Measurements from ENCODE around the gene PRDX3.
"Not testable (repeated sequence)": the region's sequence is repeated elsewhere in the genome, so short reads cannot be mapped to it uniquely, and the experiment has no call there.

Gene PRDX3

DNA sequence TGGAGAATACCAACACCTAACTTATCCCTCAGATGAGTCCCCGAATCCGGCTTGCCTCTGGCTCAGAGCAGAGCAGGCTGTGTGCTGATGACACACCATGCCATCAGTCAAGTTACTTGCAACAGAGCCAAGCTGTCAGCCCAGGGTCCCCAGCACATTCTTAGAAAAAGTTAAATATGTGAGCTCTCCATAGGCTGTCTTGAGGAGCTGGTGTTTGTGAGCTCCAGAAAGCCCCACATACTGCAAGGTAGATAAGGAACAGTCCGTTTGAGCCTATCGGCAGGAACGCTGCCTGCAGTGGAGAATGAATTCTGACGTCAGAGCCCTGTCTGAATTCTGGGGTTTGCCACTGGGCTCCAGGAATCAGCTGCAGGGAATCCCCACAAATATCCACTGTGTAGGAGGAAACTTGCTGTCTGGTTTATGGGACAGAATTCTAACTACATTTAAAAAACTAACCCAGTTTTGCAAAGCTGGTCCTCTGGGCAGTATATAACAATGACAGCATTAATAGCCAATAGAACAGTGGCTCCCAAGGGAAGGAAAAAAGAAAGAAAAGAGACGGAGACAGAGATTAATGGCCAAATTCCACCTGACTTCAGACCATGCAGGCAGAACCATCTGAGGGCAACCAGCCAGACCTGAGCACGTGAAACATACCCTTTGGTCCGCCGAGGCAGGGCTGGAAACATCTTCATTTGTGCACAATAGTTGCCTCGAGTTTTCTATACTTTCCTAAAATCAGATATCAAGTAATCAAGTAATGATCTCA, 16.7 kb downstream of the PRDX3 start:
- Histone ChIP-seq H3K27ac (ENCODE audit: low read depth, low read length) (no peak overlapping the region), H3K9ac (ENCODE audit: low read depth, low read length) (no peak overlapping the region), H3K27me3 (ENCODE audit: control insufficient read depth, insufficient read depth, low read length) (no peaks in the 10 kb centered on the region; the same call in 1 of the 2 replicates), H3K9me3 (ENCODE audit: control insufficient read depth, insufficient read depth, low read length) (no peaks in the 10 kb centered on the region), H3K36me3 (ENCODE audit: control insufficient read depth, insufficient read depth, low read length) (peaks cover 11% of the 10 kb centered on the region; the same call in 1 of the 2 replicates), H3K4me3 (ENCODE audit: low read depth, low read length) (no peak overlapping the region), H3K4me1 (ENCODE audit: control insufficient read depth, insufficient read depth, low read length) (peaks cover 8% of the 10 kb centered on the region)

DNA sequence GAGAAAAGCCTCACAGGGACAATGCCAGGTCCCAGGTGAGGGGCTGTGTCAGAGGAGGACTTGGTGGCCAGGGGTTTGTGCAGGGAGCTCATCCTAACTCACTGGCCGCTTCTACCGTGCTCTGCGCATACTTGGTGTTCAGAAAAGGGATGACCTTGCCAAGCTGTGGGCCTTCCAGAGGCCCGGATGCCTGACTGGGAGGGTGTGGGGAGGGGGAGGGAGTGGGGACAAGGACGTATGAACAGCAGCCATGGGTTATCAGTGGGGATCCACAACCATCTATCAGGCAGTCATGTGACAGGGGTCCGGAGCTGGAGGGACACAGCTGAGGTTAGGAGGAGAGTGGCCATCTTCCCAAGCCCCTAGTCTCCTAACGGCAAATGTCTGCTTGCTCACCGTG, 19.3 kb downstream of the PRDX3 start:
- Histone ChIP-seq H3K27ac (ENCODE audit: low read depth, low read length) (no peak overlapping the region), H3K36me3 (ENCODE audit: control insufficient read depth, insufficient read depth, low read length) (peaks cover 28% of the 10 kb centered on the region), H3K27me3 (ENCODE audit: control insufficient read depth, insufficient read depth, low read length) (no peaks in the 10 kb centered on the region), H3K4me3 (ENCODE audit: low read depth, low read length) (no peak overlapping the region), H3K9ac (ENCODE audit: low read depth, low read length) (no peak overlapping the region), H3K9me3 (ENCODE audit: control insufficient read depth, insufficient read depth, low read length) (no peaks in the 10 kb centered on the region), H3K4me1 (ENCODE audit: control insufficient read depth, insufficient read depth, low read length) (no peaks in the 10 kb centered on the region)

DNA sequence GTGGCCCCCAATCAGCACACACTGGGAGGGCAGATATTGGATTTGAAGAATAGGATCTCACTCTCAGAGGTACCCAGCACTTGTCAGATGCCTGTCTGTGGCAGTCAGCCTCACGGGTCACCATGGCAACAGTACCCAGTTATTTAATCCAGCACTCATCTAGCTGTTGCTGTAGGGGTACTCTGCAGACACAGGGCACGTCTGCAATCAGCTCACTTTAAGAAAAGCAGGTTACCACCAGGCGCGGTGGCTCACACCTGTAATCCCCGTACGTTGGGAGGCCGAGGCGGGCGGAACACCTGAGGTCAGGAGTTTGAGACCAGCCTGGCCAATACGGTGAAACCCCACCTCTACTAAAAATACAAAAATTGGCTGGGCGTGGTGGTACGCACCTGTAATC, 25.0 kb downstream of the PRDX3 start:
- H3K9ac ChIP-seq (ENCODE audit: low read depth, low read length), result no peak overlapping the region
- no peak overlapping the region for H3K27ac ChIP-seq (ENCODE audit: low read depth, low read length)
- H3K36me3 ChIP-seq (ENCODE audit: control insufficient read depth, insufficient read depth, low read length), result peaks cover 31% of the 10 kb centered on the region
- H3K27me3 ChIP-seq (ENCODE audit: control insufficient read depth, insufficient read depth, low read length), result no peaks in the 10 kb centered on the region
- no peaks in the 10 kb centered on the region for H3K9me3 ChIP-seq (ENCODE audit: control insufficient read depth, insufficient read depth, low read length)
- H3K4me3 ChIP-seq (ENCODE audit: low read depth, low read length), result no peak overlapping the region
- H3K4me1 ChIP-seq (ENCODE audit: control insufficient read depth, insufficient read depth, low read length), result no peaks in the 10 kb centered on the region

DNA sequence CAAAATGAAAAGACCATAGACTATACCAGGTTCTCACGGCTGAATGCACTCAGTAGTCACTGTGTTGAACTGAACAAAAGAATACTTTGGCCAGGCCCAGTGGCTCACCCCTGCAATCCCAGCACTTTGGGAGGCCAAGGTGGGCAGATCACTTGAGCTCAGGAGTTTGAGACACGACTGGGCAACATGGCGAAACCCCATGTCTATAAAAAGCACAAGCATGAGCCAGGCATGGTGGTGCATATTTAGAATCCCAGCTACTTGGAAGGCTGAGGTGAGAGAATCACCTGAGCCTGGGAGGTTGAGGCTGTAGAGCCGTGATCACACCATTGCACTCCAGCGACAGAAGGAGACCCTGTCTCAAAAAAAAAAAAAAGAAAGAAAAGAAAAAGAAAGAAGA, 25.6 kb downstream of the PRDX3 start:
- H3K36me3 ChIP-seq (ENCODE audit: control insufficient read depth, insufficient read depth, low read length), result peaks cover 30% of the 10 kb centered on the region

DNA sequence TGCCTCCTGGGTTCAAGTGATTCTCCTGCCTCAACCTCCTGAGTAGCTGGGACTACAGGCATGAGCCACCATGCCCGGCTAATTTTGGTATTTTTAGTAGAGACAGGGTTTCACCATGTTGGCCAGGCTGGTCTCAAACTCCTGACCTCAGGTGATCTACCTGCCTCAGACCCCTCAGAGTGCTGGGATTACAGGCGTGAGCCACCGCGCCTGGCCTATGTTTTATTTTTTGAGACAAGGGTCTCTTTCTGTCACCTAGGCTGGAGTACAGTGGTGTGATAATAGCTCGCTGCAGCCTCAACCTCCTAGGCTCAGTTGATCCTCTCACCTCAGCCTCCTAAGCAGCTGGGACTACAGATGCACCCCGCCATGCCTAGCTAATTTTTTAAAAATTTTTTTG, 27.0 kb downstream of the PRDX3 start:
- not testable (repeated sequence) for H3K4me1 ChIP-seq (ENCODE audit: control insufficient read depth, insufficient read depth, low read length); H3K4me3 ChIP-seq (ENCODE audit: low read depth, low read length); H3K9me3 ChIP-seq (ENCODE audit: control insufficient read depth, insufficient read depth, low read length); H3K27ac ChIP-seq (ENCODE audit: low read depth, low read length); H3K9ac ChIP-seq (ENCODE audit: low read depth, low read length); H3K27me3 ChIP-seq (ENCODE audit: control insufficient read depth, insufficient read depth, low read length)
- H3K36me3 ChIP-seq (ENCODE audit: control insufficient read depth, insufficient read depth, low read length), result peaks cover 34% of the 10 kb centered on the region

More for the DNA sequence above, 25.6 kb downstream of the PRDX3 start:
- Histone ChIP-seq H3K9me3 (ENCODE audit: control insufficient read depth, insufficient read depth, low read length) (no peaks in the 10 kb centered on the region), H3K4me1 (ENCODE audit: control insufficient read depth, insufficient read depth, low read length) (no peaks in the 10 kb centered on the region), H3K27me3 (ENCODE audit: control insufficient read depth, insufficient read depth, low read length) (no peaks in the 10 kb centered on the region), H3K27ac (ENCODE audit: low read depth, low read length) (no peak overlapping the region), H3K4me3 (ENCODE audit: low read depth, low read length) (no peak overlapping the region), H3K9ac (ENCODE audit: low read depth, low read length) (no peak overlapping the region)

DNA sequence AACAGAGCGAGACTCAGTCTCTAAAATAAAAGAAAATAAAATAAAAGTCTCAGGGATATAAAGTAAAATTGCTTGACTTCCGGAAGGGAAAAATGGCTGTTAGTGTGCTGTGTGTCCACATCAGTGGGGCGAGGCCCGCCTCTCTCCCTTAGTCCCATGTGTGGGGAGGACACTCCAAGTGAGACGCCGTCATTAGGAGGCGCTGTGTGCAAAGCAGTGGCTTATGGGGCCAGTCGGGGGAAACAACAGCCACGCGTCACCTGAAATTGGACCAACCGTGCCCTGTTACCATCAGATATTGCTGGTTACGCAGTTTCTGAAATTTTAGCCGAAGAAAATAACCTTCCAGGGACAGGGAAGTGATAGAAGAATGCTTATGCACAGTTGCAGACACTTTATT, 28.9 kb downstream of the PRDX3 start:
- Histone ChIP-seq H3K36me3 (ENCODE audit: control insufficient read depth, insufficient read depth, low read length) (peaks cover 25% of the 10 kb centered on the region), H3K4me1 (ENCODE audit: control insufficient read depth, insufficient read depth, low read length) (no peaks in the 10 kb centered on the region), H3K4me3 (ENCODE audit: low read depth, low read length) (no peak overlapping the region), H3K27ac (ENCODE audit: low read depth, low read length) (no peak overlapping the region), H3K9ac (ENCODE audit: low read depth, low read length) (no peak overlapping the region), H3K27me3 (ENCODE audit: control insufficient read depth, insufficient read depth, low read length) (no peaks in the 10 kb centered on the region), H3K9me3 (ENCODE audit: control insufficient read depth, insufficient read depth, low read length) (no peaks in the 10 kb centered on the region)

DNA sequence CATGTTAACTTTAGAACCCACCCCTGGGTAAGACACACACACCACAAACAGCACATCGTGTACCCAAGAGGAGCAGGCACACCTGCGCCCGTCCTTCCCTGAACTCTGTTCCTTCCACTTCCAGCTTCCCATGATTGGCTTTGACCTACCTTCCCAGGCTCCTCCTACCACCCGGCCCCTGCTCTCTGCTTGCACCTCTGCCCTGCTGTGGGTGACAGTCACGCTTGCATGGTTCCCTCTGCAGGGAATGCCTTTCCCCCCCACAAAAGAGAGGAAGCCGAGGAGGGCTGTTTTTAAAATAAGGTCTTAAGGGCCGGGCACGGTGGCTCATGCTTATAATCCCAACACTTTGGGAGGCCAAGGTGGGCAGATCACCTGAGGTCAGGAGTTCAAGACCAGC, 29.5 kb downstream of the PRDX3 start:
- Histone ChIP-seq H3K9me3 (ENCODE audit: control insufficient read depth, insufficient read depth, low read length) (no peaks in the 10 kb centered on the region), H3K27me3 (ENCODE audit: control insufficient read depth, insufficient read depth, low read length) (no peaks in the 10 kb centered on the region), H3K36me3 (ENCODE audit: control insufficient read depth, insufficient read depth, low read length) (peaks cover 21% of the 10 kb centered on the region), H3K4me1 (ENCODE audit: control insufficient read depth, insufficient read depth, low read length) (no peaks in the 10 kb centered on the region), H3K4me3 (ENCODE audit: low read depth, low read length) (no peak overlapping the region), H3K27ac (ENCODE audit: low read depth, low read length) (no peak overlapping the region), H3K9ac (ENCODE audit: low read depth, low read length) (no peak overlapping the region)

DNA sequence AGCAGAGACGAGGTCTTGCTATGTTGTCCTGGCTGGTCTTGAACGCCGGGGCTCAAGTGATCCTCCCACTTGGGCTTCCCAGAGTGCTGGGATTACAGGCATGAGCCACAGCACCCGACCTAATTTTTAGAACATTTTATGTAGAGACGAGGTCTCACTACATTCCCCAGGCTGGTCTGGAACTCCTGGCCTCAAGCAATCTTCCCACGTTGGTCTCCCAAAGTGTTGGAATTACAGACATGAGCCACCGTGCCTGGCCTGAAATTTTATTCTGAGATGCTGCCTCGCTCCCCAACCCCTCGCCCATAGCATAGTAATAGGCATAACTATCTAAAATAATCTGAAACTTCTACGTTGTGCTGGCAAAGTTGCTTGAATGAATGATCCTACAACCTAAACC, 35.0 kb downstream of the PRDX3 start:
- Histone ChIP-seq H3K27me3 (ENCODE audit: control insufficient read depth, insufficient read depth, low read length) (no peaks in the 10 kb centered on the region), H3K9me3 (ENCODE audit: control insufficient read depth, insufficient read depth, low read length) (no peaks in the 10 kb centered on the region), H3K27ac (ENCODE audit: low read depth, low read length) (no peak overlapping the region), H3K4me3 (ENCODE audit: low read depth, low read length) (no peak overlapping the region), H3K9ac (ENCODE audit: low read depth, low read length) (no peak overlapping the region), H3K4me1 (ENCODE audit: control insufficient read depth, insufficient read depth, low read length) (no peaks in the 10 kb centered on the region), H3K36me3 (ENCODE audit: control insufficient read depth, insufficient read depth, low read length) (peaks cover 16% of the 10 kb centered on the region)

DNA sequence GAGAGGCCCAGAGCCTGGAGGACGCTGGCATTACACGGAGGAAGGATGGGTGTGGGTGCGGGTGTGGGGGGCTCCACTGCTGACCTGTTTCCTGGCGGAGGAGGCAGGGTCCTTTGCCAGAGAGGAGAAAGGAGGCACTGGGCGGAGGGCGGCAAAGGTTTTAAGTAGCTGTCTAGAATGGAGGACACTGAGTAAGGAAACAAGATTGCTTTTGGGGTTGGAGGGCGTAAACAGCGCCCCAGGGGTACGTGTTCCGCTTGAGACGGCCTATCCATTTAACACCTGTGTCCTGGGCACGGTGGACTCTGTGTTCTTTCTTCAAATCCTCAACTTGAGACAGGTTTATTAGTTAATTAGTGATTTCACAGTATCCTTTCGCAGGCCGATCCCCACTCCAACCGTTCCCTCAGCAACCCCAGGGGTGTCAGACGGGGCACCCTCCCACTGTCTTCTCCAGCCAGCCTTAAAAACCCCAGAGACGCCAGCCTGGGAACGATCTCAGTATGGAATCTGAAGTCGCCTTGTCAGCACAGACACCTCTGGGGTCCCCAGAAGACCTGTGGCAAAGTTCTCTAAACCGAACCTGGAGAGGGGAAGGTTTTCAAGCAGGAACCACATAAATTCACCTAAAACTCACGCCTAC, 37.9 kb downstream of the PRDX3 start:
- Histone ChIP-seq H3K9ac (ENCODE audit: low read depth, low read length) (no peak overlapping the region), H3K4me3 (ENCODE audit: low read depth, low read length) (no peak overlapping the region), H3K36me3 (ENCODE audit: control insufficient read depth, insufficient read depth, low read length) (peaks cover 10% of the 10 kb centered on the region; the same call in 1 of the 2 replicates), H3K9me3 (ENCODE audit: control insufficient read depth, insufficient read depth, low read length) (no peaks in the 10 kb centered on the region), H3K4me1 (ENCODE audit: control insufficient read depth, insufficient read depth, low read length) (no peaks in the 10 kb centered on the region), H3K27ac (ENCODE audit: low read depth, low read length) (no peak overlapping the region), H3K27me3 (ENCODE audit: control insufficient read depth, insufficient read depth, low read length) (no peaks in the 10 kb centered on the region)

DNA sequence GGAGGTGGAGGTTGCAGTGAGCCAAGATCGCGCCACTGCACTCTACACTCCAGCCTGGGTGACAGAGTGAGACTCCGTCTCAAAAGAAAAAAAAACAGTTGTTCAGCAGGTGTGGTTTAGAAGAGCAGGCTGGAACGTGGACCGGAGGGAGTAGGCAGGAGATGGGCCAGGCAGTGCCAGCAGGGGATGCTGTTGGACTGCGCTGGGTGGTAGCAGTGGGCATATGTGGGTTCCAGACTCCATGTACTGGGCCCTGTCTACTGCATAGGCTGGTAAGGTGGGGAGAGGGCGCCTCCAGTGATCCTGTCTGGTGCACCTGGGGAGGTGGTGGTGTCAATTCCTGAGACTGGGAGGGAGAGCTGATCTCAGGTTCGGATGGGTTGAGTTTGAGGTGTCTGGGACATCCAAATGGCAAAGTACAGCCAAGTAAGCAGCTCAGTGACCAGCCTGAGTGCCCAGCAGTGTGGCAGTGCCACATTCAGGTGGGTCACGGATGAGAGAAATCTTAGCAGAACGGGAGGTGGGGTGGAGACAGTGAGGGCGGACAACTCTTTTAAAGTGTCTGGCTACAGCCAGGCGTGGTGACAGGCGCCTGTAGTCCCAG, 39.0 kb downstream of the PRDX3 start:
- H3K4me3 ChIP-seq (ENCODE audit: low read depth, low read length), result no peak overlapping the region
- H3K36me3 ChIP-seq (ENCODE audit: control insufficient read depth, insufficient read depth, low read length), result peaks cover 18% of the 10 kb centered on the region
- no peaks in the 10 kb centered on the region for H3K27me3 ChIP-seq (ENCODE audit: control insufficient read depth, insufficient read depth, low read length)
- H3K27ac ChIP-seq (ENCODE audit: low read depth, low read length), result no peak overlapping the region
- no peak overlapping the region for H3K9ac ChIP-seq (ENCODE audit: low read depth, low read length)
- H3K4me1 ChIP-seq (ENCODE audit: control insufficient read depth, insufficient read depth, low read length), result no peaks in the 10 kb centered on the region
- no peaks in the 10 kb centered on the region for H3K9me3 ChIP-seq (ENCODE audit: control insufficient read depth, insufficient read depth, low read length)
